Prostate gland (tissue), 2 donors: ENCODE measurements around the gene CARMIL1. TPM values are rescaled to one million over a fixed set of nuclear protein-coding genes. Genes with fewer than 3 reads are reported as not detected.

Experiments used
- DNase-seq: peaks from one replicate; pipeline ENCODE4 v3.0.0-alpha.2; 2019; ENCODE audit warnings: low spot score
- H3K27ac ChIP-seq, 2 donors: fragments of 200-600 bp; sonication (generic); 2 replicates each; pipeline ENCODE4 v1.5.1; 2017 to 2019
- H3K27me3 ChIP-seq: fragments of 200-600 bp; sonication (generic); replicated peaks from 2 replicates; pipeline ENCODE4 v1.5.1; 2019; ENCODE audit not compliant: insufficient read depth
- H3K36me3 ChIP-seq, 2 donors: fragments of 200-600 bp; sonication (generic); 1 replicate in 1 of 2; 2 replicates in 1 of 2; pipeline versions ENCODE4 v1.5.1 to v1.8.1; 2017 to 2019
- H3K4me1 ChIP-seq: fragments of 200-600 bp; sonication (generic); replicated peaks from 2 replicates; pipeline ENCODE4 v1.5.1; 2019
- H3K4me3 ChIP-seq, 2 donors: fragments of 200-600 bp; sonication (generic); 2 replicates each; pipeline ENCODE4 v1.5.1; 2017 to 2019
- H3K9me3 ChIP-seq: fragments of 200-600 bp; sonication (generic); 2 replicates; pipeline ENCODE4 v1.5.1; 2017
- CTCF ChIP-seq, 4 experiments: fragments of 200-600 bp in 2 of 4; fragments of 450-650 bp in 2 of 4; sonication (generic) in 2 of 4; IDR thresholded peaks; 1 replicate in 3 of 4; 2 replicates in 1 of 4; pipeline ENCODE4 v1.5.1; 2016 to 2019; ENCODE audit warnings: antibody characterized with exemption in 4 of 4, mild to moderate bottlenecking in 2 of 4, moderate library complexity in 2 of 4
- POLR2A ChIP-seq: fragments of 450-650 bp; IDR thresholded peaks from one replicate; pipeline ENCODE4 v1.6.1; 2016; ENCODE audit warnings: antibody characterized with exemption, mild to moderate bottlenecking
- POLR2AphosphoS5 ChIP-seq: sonication (generic); formaldehyde crosslinking; IDR thresholded peaks from one replicate; pipeline ENCODE4 v1.6.1; 2017; ENCODE audit warnings: antibody characterized with exemption
- WGBS: methylation state at CpG from one replicate; pipeline ENCODE4 v1.1.5; 2018; 5-methylcytosine and 5-hydroxymethylcytosine counted together
- intact Hi-C: fragments of 100-400 bp; cut with DNase I; formaldehyde crosslinking; loops from one replicate; pipeline ENCODE4 v1.14.2; 2022
- total RNA-seq, 2 donors: library from RNA; depleted of rRNA; stranded (reverse); fragments of >200 nt; gene quantifications; one replicate each; pipeline ENCODE4 v1.1.0, GENCODE V29; 2016

CARMIL1 gene
- total RNA-seq, 2 donors from 2014 or later: 12.9 to 71.7 TPM

GRCh38 chr6:25392372-25392771 is 113.2 kb downstream of the CARMIL1 start:
- no peaks in the 10 kb centered on the region for H3K36me3 ChIP-seq
- WGBS: 87% methylated on average over 2 of the region's 2 CpGs
- no peaks in the 10 kb centered on the region for H3K9me3 ChIP-seq
- TF ChIP-seq POLR2A (no peak), CTCF (IDR thresholded peaks at IDR 0.05) (no peak), POLR2AphosphoS5 (no peak)
- DNase-seq: no peak
- intact Hi-C loops: no loop called here
- no peaks in the 10 kb centered on the region for H3K27me3 ChIP-seq
- H3K4me1 ChIP-seq: no peaks in the 10 kb centered on the region
- no peak overlapping the region for H3K4me3 ChIP-seq
- no peak overlapping the region for H3K27ac ChIP-seq

- no peaks in the 10 kb centered on the region for H3K9me3 ChIP-seq
- no peaks in the 10 kb centered on the region for H3K36me3 ChIP-seq
- DNase-seq: no peak
- TF ChIP-seq POLR2A (no peak), CTCF (IDR thresholded peaks at IDR 0.05) (no peak), POLR2AphosphoS5 (no peak)
- no peak overlapping the region for H3K4me3 ChIP-seq
- H3K27ac ChIP-seq: no peak overlapping the region
- WGBS: 83% methylated on average over 5 of the region's 5 CpGs
- intact Hi-C loops: no loop called here
- no peaks in the 10 kb centered on the region for H3K27me3 ChIP-seq
- no peaks in the 10 kb centered on the region for H3K4me1 ChIP-seq
Observed at GRCh38 chr6:25395731-25396130, 116.6 kb downstream of the CARMIL1 start.

GRCh38 chr6:25397406-25397805 is 118.2 kb downstream of the CARMIL1 start:
- TF ChIP-seq POLR2AphosphoS5 (no peak), POLR2A (no peak), CTCF (IDR thresholded peaks at IDR 0.05) (no peak)
- DNase-seq: no peak
- Histone ChIP-seq H3K4me1 (no peaks in the 10 kb centered on the region), H3K27me3 (no peaks in the 10 kb centered on the region), H3K36me3 (no peaks in the 10 kb centered on the region), H3K9me3 (no peaks in the 10 kb centered on the region), H3K4me3 (no peak overlapping the region), H3K27ac (no peak overlapping the region)
- WGBS: 93% methylated on average over 2 of the region's 2 CpGs
- intact Hi-C loops: no loop called here

GRCh38 chr6:25399885-25400284 is 120.7 kb downstream of the CARMIL1 start:
- Histone ChIP-seq H3K36me3 (no peaks in the 10 kb centered on the region), H3K4me3 (no peak overlapping the region), H3K4me1 (no peaks in the 10 kb centered on the region), H3K9me3 (no peaks in the 10 kb centered on the region), H3K27ac (no peak overlapping the region), H3K27me3 (no peaks in the 10 kb centered on the region)
- TF ChIP-seq POLR2AphosphoS5 (no peak), POLR2A (no peak), CTCF (IDR thresholded peaks at IDR 0.05) (no peak)
- intact Hi-C loops: no loop called here
- WGBS: 86% methylated on average over 5 of the region's 5 CpGs
- DNase-seq: no peak

GRCh38 chr6:25401711-25402110 is 122.5 kb downstream of the CARMIL1 start:
- H3K4me1 ChIP-seq: no peaks in the 10 kb centered on the region
- DNase-seq: no peak
- no peaks in the 10 kb centered on the region for H3K36me3 ChIP-seq
- no peak overlapping the region for H3K27ac ChIP-seq
- WGBS: 58% methylated on average over 5 of the region's 5 CpGs
- intact Hi-C loops: no loop called here
- TF ChIP-seq POLR2A (no peak), CTCF (IDR thresholded peaks at IDR 0.05) (no peak), POLR2AphosphoS5 (no peak)
- no peaks in the 10 kb centered on the region for H3K27me3 ChIP-seq
- H3K9me3 ChIP-seq: no peaks in the 10 kb centered on the region
- no peak overlapping the region for H3K4me3 ChIP-seq
